PFSK-1 (cell line): Measurements from ENCODE around the gene PCDHGB4.

ENCODE experiments used
- FOXP2 ChIP-seq: optimal IDR thresholded peaks from 2 replicates; pipeline ENCODE3; 2011; ENCODE audit warnings: borderline replicate concordance, control low read depth, inconsistent platforms; ENCODE audit not compliant: insufficient read depth; ENCODE audit errors: extremely low read length, extremely low read depth
- POLR2AphosphoS5 ChIP-seq: IDR thresholded peaks from 2 replicates; pipeline ENCODE4 v1.6.1; 2012; ENCODE audit warnings: low read depth, mild to moderate bottlenecking, control low read depth, low read length, moderate library complexity
- REST ChIP-seq, 2 experiments: IDR thresholded peaks; 2 replicates each; pipeline versions ENCODE4 v1.6.1 to v1.8.0; 2011 to 2012; ENCODE audit warnings: low read depth in 2 of 2, low read length in 2 of 2, control low read depth in 1 of 2, inconsistent platforms in 1 of 2, mild to moderate bottlenecking in 1 of 2, moderate library complexity in 1 of 2; ENCODE audit not compliant: insufficient read depth in 1 of 2
- SIN3A ChIP-seq: IDR thresholded peaks from 2 replicates; pipeline ENCODE4 v1.6.1; 2012; ENCODE audit warnings: mild to moderate bottlenecking, low read length, moderate library complexity, borderline replicate concordance; ENCODE audit not compliant: insufficient read depth
- TAF1 ChIP-seq: IDR thresholded peaks from 2 replicates; pipeline ENCODE4 v1.6.1; 2012; ENCODE audit warnings: low read length, control low read depth, borderline replicate concordance; ENCODE audit not compliant: insufficient read depth

PCDHGB4 gene

GRCh38 chr5:141371572-141372475 lies 15.7 kb upstream of the PCDHGB4 start:
- no peak for TF ChIP-seq POLR2AphosphoS5
- no peak for TF ChIP-seq FOXP2
- no peak for TF ChIP-seq TAF1
- TF ChIP-seq REST (IDR thresholded peaks at IDR 0.05; ENCODE audit: insufficient read depth in 1 of 2, low read depth in 2 of 2, low read length in 2 of 2), result no peak
- no peak for TF ChIP-seq SIN3A

- TF ChIP-seq REST (IDR thresholded peaks at IDR 0.05; ENCODE audit: insufficient read depth in 1 of 2, low read depth in 2 of 2, low read length in 2 of 2) (no peak), TAF1 (no peak), FOXP2 (no peak), SIN3A (no peak), POLR2AphosphoS5 (no peak)
These were observed 13.7 kb upstream of the PCDHGB4 start, which contains the start of gene PCDHGA6 for GRCh38 chr5:141373673-141374317. Gene PCDHGA6 (plus strand): TSS chr5:141373891. CDS start chr5:141374084, 193 bp downstream.

GRCh38 chr5:141374627-141375026 lies 12.9 kb upstream of the PCDHGB4 start:
- TF ChIP-seq SIN3A, result no peak
- no peak for TF ChIP-seq TAF1
- TF ChIP-seq FOXP2, result no peak
- no peak for TF ChIP-seq POLR2AphosphoS5
- no peak for TF ChIP-seq REST (IDR thresholded peaks at IDR 0.05; ENCODE audit: insufficient read depth in 1 of 2, low read depth in 2 of 2, low read length in 2 of 2)

- TF ChIP-seq TAF1 (no peak), FOXP2 (no peak), SIN3A (no peak), REST (IDR thresholded peaks at IDR 0.05; ENCODE audit: insufficient read depth in 1 of 2, low read depth in 2 of 2, low read length in 2 of 2) (no peak), POLR2AphosphoS5 (no peak)
These were observed 4.8 kb upstream of the PCDHGB4 start, which contains the start of gene PCDHGA7 for GRCh38 chr5:141382469-141383294. Gene PCDHGA7 (plus strand): TSS chr5:141382742. CDS start chr5:141382900, 158 bp downstream.
